SK-N-SH treated with all-trans-retinoic acid at 6 μM for 48 hours (cell line): ENCODE data around the gene LTO1.

ENCODE experiments used
- ATAC-seq: fragments of 200-7000 bp; cut with Tn5 transposase; 3 replicates; pipeline ENCODE4 v1.9.1; 2020; ENCODE audit warnings: mild to moderate bottlenecking, moderate library complexity
- BACH2 ChIP-seq: fragments of 250-450 bp; sonication (Bioruptor Pico); IDR thresholded peaks from 2 replicates; pipeline ENCODE4 v1.9.0; 2021; ENCODE audit warnings: mild to moderate bottlenecking, borderline replicate concordance
- CREB5 ChIP-seq: fragments of 250-450 bp; sonication (Bioruptor Pico); IDR thresholded peaks from 2 replicates; pipeline ENCODE4 v1.5.1; 2020; ENCODE audit warnings: low read depth, mild to moderate bottlenecking, moderate library complexity
- CSDC2 ChIP-seq: fragments of 250-450 bp; sonication (Bioruptor Pico); IDR thresholded peaks from 2 replicates; pipeline ENCODE4 v1.5.0; 2020; ENCODE audit warnings: mild to moderate bottlenecking, moderate library complexity
- ESRRG ChIP-seq: fragments of 250-450 bp; sonication (Bioruptor Pico); IDR thresholded peaks from 2 replicates; pipeline ENCODE4 v1.6.1; 2021; ENCODE audit warnings: mild to moderate bottlenecking
- GLIS3 ChIP-seq: fragments of 250-450 bp; sonication (Bioruptor Pico); IDR thresholded peaks from 2 replicates; pipeline ENCODE4 v1.5.0; 2020; ENCODE audit warnings: mild to moderate bottlenecking, moderate library complexity
- ISL1 ChIP-seq: fragments of 250-450 bp; sonication (Bioruptor Pico); IDR thresholded peaks from 2 replicates; pipeline ENCODE4 v2.1.2; 2022; ENCODE audit warnings: mild to moderate bottlenecking, moderate library complexity
- OSR1 ChIP-seq: fragments of 250-450 bp; sonication (Bioruptor Pico); IDR thresholded peaks from 2 replicates; pipeline ENCODE4 v1.8.0; 2022; ENCODE audit warnings: moderate library complexity, mild to moderate bottlenecking, inconsistent platforms
- PATZ1 ChIP-seq: fragments of 250-450 bp; sonication (Bioruptor Pico); IDR thresholded peaks from 2 replicates; pipeline ENCODE4 v1.8.0; 2020; ENCODE audit warnings: mild to moderate bottlenecking, moderate library complexity, borderline replicate concordance
- PPARA ChIP-seq: fragments of 250-450 bp; sonication (Bioruptor Pico); IDR thresholded peaks from 2 replicates; pipeline ENCODE4 v1.5.0; 2020; ENCODE audit warnings: mild to moderate bottlenecking, borderline replicate concordance
- RARB ChIP-seq: fragments of 250-450 bp; sonication (Bioruptor Pico); IDR thresholded peaks from 2 replicates; pipeline ENCODE4 v1.8.0; 2021; ENCODE audit warnings: mild to moderate bottlenecking, moderate library complexity
- SNAI2 ChIP-seq: fragments of 250-450 bp; sonication (Bioruptor Pico); IDR thresholded peaks from 2 replicates; pipeline ENCODE4 v1.5.0; 2020; ENCODE audit warnings: mild to moderate bottlenecking, moderate library complexity
- TCF4 ChIP-seq: fragments of 250-450 bp; sonication (Bioruptor Pico); IDR thresholded peaks from 2 replicates; pipeline ENCODE4 v1.8.0; 2021; ENCODE audit warnings: mild to moderate bottlenecking, moderate library complexity, borderline replicate concordance
- TOX ChIP-seq: fragments of 250-450 bp; sonication (Bioruptor Pico); IDR thresholded peaks from 2 replicates; pipeline ENCODE4 v1.8.0; 2021; ENCODE audit warnings: mild to moderate bottlenecking, moderate library complexity, borderline replicate concordance
- ZC3H10 ChIP-seq: fragments of 250-450 bp; sonication (Bioruptor Pico); IDR thresholded peaks from 2 replicates; pipeline ENCODE4 v1.5.1; 2021; ENCODE audit warnings: mild to moderate bottlenecking, moderate library complexity
- ZFP3 ChIP-seq: fragments of 250-450 bp; sonication (Bioruptor Pico); IDR thresholded peaks from 2 replicates; pipeline ENCODE4 v1.5.0; 2020; ENCODE audit warnings: mild to moderate bottlenecking, moderate library complexity
- ZFP30 ChIP-seq: fragments of 450-650 bp; formaldehyde crosslinking; IDR thresholded peaks from 2 replicates; pipeline ENCODE4 v1.5.0; 2022; ENCODE audit warnings: mild to moderate bottlenecking, moderate library complexity
- ZNF565 ChIP-seq: fragments of 450-650 bp; formaldehyde crosslinking; conservative IDR thresholded peaks from 2 replicates; pipeline ENCODE4 v1.5.0; 2020; ENCODE audit warnings: low read depth, mild to moderate bottlenecking, moderate library complexity
- ZNF70 ChIP-seq: fragments of 450-650 bp; formaldehyde crosslinking; IDR thresholded peaks from 2 replicates; pipeline ENCODE4 v1.5.0; 2020; ENCODE audit warnings: mild to moderate bottlenecking, moderate library complexity
- ZNF8 ChIP-seq: fragments of 450-650 bp; formaldehyde crosslinking; IDR thresholded peaks from 2 replicates; pipeline ENCODE4 v1.5.0; 2020; ENCODE audit warnings: mild to moderate bottlenecking, moderate library complexity
- TF ChIP-seq, protein P1 (sequence below): fragments of 250-450 bp; sonication (Bioruptor Pico); IDR thresholded peaks from 2 replicates; pipeline ENCODE4 v1.5.0; 2020; ENCODE audit warnings: mild to moderate bottlenecking, moderate library complexity
- TF ChIP-seq, protein P2 (sequence below): fragments of 250-450 bp; sonication (Bioruptor Pico); IDR thresholded peaks from 2 replicates; pipeline ENCODE4 v1.8.0; 2021; ENCODE audit warnings: low read depth, mild to moderate bottlenecking, moderate library complexity, borderline replicate concordance

Gene LTO1

DNA sequence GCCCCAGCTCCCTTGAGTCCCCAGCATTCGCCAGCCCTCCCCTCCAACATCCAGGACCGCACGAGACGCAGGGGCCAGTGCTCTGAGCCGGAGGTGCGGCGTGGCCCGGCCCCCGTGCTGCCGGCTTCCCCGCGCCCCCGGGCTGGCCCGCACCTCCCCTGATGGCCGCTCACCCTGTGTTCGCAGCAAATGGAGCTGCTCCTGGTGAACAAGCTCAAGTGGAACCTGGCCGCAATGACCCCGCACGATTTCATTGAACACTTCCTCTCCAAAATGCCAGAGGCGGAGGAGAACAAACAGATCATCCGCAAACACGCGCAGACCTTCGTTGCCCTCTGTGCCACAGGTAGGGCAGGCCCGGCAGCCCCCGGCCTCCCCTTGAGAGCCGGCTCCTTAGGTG lies 31.5 kb downstream of the LTO1 start:
- TF ChIP-seq ZFP30, result no peak
- no peak for TF ChIP-seq GLIS3
- TF ChIP-seq TOX (CRISPR knock-in tag), result no peak
- no peak for TF ChIP-seq ZC3H10 (CRISPR knock-in tag)
- TF ChIP-seq ZNF70 (CRISPR knock-in tag), result no peak
- TF ChIP-seq, protein P1, sequence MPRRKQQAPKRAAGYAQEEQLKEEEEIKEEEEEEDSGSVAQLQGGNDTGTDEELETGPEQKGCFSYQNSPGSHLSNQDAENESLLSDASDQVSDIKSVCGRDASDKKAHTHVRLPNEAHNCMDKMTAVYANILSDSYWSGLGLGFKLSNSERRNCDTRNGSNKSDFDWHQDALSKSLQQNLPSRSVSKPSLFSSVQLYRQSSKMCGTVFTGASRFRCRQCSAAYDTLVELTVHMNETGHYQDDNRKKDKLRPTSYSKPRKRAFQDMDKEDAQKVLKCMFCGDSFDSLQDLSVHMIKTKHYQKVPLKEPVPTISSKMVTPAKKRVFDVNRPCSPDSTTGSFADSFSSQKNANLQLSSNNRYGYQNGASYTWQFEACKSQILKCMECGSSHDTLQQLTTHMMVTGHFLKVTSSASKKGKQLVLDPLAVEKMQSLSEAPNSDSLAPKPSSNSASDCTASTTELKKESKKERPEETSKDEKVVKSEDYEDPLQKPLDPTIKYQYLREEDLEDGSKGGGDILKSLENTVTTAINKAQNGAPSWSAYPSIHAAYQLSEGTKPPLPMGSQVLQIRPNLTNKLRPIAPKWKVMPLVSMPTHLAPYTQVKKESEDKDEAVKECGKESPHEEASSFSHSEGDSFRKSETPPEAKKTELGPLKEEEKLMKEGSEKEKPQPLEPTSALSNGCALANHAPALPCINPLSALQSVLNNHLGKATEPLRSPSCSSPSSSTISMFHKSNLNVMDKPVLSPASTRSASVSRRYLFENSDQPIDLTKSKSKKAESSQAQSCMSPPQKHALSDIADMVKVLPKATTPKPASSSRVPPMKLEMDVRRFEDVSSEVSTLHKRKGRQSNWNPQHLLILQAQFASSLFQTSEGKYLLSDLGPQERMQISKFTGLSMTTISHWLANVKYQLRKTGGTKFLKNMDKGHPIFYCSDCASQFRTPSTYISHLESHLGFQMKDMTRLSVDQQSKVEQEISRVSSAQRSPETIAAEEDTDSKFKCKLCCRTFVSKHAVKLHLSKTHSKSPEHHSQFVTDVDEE (CRISPR knock-in tag), result no peak
- TF ChIP-seq TCF4 (CRISPR knock-in tag), result no peak
- no peak for TF ChIP-seq SNAI2
- TF ChIP-seq ZNF8 (CRISPR knock-in tag), result no peak
- TF ChIP-seq CREB5 (CRISPR knock-in tag), result no peak
- TF ChIP-seq, protein P2, sequence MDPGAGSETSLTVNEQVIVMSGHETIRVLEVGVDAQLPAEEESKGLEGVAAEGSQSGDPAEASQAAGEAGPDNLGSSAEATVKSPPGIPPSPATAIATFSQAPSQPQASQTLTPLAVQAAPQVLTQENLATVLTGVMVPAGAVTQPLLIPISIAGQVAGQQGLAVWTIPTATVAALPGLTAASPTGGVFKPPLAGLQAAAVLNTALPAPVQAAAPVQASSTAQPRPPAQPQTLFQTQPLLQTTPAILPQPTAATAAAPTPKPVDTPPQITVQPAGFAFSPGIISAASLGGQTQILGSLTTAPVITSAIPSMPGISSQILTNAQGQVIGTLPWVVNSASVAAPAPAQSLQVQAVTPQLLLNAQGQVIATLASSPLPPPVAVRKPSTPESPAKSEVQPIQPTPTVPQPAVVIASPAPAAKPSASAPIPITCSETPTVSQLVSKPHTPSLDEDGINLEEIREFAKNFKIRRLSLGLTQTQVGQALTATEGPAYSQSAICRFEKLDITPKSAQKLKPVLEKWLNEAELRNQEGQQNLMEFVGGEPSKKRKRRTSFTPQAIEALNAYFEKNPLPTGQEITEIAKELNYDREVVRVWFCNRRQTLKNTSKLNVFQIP (CRISPR knock-in tag), result no peak
- TF ChIP-seq ZFP3 (CRISPR knock-in tag), result no peak
- TF ChIP-seq PATZ1 (CRISPR knock-in tag), result no peak
- no peak for TF ChIP-seq ESRRG (CRISPR knock-in tag)
- TF ChIP-seq RARB (CRISPR knock-in tag), result no peak

GRCh38 chr11:69642913-69643632 lies 32.1 kb downstream of the LTO1 start:
- ATAC-seq, result peak; percentile 56
- TF ChIP-seq BACH2 (CRISPR knock-in tag) (no peak), ZC3H10 (CRISPR knock-in tag) (no peak), CSDC2 (CRISPR knock-in tag) (no peak), OSR1 (CRISPR knock-in tag) (no peak), RARB (CRISPR knock-in tag) (no peak), TCF4 (CRISPR knock-in tag) (no peak), GLIS3 (no peak), ZNF565 (CRISPR knock-in tag) (no peak)
- TF ChIP-seq, protein P1 (CRISPR knock-in tag), result no peak

More for the DNA sequence above, 31.5 kb downstream of the LTO1 start:
- ATAC-seq, result no peak

DNA sequence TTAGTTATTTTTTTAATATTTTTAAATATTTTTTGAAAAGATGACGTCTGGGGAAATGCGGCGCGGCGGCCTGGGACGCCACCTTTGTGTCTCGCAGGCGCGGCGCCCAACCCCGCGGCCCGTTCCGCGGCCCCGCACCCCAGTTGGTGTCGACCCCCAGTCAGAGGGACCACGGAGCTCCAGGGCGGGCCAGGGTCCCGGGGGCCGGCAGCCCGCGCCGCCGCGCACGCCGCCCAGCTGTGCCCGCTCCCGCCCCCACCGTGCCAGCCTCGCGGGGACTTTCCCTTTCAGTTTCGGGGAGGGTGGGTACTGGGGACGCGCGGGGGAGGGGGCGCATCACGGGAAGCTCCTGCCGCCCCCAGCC lies 32.6 kb downstream of the LTO1 start:
- TF ChIP-seq OSR1 (CRISPR knock-in tag) (no peak), SNAI2 (no peak), BACH2 (CRISPR knock-in tag) (no peak), PPARA (CRISPR knock-in tag) (no peak), ISL1 (CRISPR knock-in tag) (no peak), TOX (CRISPR knock-in tag) (no peak), CREB5 (CRISPR knock-in tag) (no peak), TCF4 (CRISPR knock-in tag) (no peak)
- no peak for ATAC-seq
